NCI-H1105 treated with DMSO at 0.1 percent for 48 hours (cell line): ENCODE data around the gene GFAP.

Experiments used
- DNase-seq: peaks from one replicate; lab custom pipeline; 2025; lab: John Stamatoyannopoulos, UW

GFAP gene

DNA sequence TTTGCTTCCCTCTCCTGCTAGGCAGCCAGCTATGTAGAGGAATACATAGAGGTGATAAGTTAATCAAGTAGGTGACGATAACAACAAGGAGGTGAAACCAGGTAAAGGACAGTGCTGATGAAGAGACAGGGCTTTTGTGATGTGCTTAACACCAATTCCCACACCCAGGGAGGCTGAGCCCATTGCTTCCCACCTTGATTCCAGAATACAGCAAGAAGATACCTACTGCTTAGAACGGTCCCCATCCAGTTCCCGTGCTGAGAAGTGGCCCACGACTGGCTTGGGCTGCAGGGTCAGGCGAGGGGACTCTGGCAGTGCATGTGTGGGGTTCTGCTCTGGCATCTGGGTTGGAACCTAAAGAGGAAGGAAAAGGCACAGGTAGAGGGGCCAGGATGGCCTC, 16.1 kb upstream of the GFAP start:
- DNase-seq = no peak

DNA sequence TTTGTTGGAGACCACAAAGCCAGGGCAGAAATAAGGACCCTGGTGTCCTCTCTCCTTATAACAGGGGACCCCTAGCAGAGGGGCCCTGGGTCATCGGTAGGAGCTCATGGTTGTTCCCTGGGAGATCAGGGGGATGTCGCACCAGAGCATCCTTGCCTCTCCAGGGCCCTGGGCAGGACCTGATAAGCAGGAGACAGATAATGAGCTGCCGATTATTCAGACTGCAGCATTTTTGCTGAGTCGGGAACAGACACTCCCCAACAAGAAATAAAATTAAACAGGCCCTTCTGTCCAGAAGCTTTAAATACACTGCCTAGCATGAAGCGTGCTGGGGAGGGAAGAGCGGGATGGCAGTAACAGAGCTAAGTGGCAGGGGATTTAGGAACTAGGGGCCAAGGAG, 15.4 kb upstream of the GFAP start:
- DNase-seq = no peak

GRCh38 chr17:44928950-44929720, 13.8 kb upstream of the GFAP start:
- no peak for DNase-seq

- no peak for DNase-seq
These were observed 12.8 kb upstream of the GFAP start for GRCh38 chr17:44928136-44928535.

DNA sequence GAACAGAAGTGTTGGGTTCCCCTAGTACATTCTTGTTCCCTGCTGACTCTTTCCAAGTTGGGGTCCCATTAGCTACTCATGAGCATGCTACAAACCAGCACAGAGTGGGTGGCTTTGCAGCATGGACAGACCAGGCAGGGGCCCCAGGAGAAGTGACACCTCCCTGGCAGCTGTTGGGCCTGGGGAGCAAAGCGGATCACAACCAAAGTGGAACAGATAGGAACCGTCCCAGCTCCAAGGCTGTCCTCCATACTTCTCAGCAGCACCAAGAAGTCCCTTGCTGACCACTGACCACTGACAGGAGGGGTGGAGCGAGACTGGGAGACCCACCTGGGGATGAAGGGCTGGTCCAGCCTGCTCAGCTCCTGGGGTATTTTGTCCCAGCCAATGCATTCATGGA, 12.4 kb upstream of the GFAP start:
- DNase-seq = no peak

DNA sequence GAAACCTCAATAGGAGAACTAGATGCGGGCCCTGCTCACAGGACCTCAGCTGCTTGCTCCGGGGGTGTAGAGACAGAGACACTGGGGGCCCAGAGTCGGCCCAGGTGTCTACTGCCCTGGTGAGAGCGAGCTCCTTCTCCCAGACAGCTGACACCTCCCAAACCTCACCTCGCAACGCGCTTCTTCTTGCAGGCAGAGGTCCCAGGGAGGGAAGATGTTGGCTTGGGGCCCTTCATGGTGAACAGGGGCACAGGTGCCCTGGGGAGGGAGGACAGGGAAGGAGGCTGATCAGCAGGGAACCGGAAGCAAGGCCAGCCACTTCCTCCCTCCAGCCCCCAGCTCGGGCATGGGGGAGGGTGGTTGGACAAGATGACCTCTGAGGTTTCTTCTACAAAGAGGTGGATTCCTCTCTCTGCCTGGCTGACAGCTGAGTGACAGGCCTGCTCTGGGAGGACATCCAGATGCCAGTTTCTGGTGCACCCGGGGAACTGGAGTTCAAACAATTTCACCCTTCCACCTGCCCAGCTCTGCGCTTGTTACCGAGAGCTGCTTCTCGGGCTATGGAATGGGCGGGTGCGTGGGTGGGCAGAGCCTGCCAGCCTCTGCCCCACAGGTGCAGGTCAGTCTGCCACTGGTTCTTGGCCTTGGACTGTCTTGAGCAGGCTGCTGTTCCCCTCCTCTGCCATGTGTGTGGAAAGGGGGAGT, 11.7 kb upstream of the GFAP start:
- DNase-seq = no peak

- DNase-seq = no peak
These were observed 10.7 kb upstream of the GFAP start for GRCh38 chr17:44925731-44926697.

DNA sequence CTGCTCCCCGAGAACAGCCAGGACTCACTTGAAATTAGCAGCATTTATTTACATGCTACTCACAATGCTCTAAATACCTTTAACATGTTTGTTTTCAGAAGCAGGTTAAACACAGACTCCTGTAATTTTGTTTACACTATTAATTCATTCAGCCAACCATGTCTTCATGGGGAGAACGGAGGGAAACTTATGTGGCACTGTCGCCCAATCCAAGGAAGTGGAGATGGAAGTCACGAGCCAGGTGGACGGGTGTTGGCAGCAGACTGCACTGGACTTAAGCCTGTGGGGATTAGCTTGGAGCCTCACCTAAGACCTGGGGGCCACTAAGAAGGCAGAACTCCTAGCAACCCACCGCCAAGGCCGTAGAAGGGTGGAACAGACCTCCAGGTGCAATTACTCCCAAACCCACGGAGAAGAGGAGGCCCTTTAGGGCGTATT, 8.8 kb upstream of the GFAP start:
- DNase-seq = peak; percentile 30

- no peak for DNase-seq
These were observed 7.6 kb upstream of the GFAP start for GRCh38 chr17:44922746-44923470.

DNA sequence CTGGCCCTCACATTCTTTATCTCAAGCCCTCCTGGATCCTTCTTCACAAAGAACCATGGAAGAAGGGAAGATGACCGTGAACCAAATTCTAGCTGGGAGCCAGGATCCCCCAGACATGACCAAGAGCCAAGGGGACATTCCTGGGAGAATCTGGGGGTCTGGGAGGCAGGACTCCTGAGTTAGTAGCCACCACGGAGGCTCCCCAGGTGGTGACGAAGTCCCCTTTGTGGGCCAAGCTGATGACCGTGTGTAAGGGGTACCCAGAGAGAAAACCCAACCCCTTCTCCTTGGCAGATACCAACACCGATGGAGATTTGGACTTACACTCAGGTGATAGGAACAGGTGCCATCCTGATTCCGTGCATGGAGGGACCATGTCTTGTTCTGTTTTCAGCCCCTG, 6.8 kb upstream of the GFAP start:
- DNase-seq = no peak

- DNase-seq = no peak
These were observed 6.0 kb upstream of the GFAP start for GRCh38 chr17:44921122-44921882.

DNA sequence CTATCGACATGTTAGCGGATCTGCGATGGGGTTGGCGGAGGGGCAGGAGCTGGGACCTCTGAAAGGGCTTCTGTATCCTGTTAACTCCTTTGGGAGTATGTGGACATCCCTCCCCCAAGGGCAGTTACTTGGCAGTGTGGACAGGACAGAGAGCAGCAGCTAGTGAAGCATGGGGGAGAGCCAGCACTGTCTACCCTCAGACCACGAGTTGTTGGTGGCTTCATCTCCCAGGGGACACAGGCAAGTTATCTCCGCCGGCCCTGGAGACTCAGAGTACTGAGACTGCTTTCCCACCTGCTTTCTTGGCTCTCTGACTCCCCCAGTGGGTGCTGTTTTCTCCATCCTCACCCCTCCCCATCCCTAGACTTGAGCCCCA, 5.3 kb upstream of the GFAP start:
- no peak for DNase-seq

DNA sequence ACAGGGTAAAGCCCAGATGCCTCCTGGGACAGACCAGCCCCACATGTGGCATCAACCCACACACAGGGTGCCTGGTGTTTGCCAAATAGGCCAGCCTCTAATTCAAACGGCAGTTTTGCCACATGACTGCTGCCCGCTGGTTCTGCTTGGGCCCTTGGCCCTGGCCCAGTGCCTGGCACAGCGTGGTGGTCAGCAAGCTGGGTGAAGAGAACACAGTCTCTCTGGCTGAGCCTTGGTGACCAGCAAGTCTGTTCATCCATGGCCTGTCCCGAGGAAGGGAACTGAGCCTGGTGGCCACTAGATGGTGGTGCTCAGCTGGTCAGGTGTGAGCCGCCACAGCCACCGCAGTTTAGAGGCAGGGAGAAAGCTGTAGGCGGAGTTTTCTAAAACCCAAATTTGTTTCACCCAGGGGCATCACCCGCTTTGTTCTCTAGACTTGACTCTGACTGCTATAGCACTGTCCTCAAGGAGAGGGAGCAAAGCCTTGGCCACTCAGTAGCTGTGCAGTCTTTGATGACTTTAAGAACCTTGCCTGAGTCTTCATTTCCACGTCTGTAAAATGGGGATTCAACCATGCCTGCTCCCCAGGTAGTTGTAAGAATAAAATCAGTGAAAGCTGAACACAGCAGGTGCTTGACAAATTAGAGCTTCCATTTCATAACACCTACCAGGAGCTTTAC, 4.7 kb upstream of the GFAP start:
- DNase-seq = peak; percentile 46

- no peak for DNase-seq
These were observed 4.1 kb upstream of the GFAP start for GRCh38 chr17:44919411-44919810.

GRCh38 chr17:44918006-44918405, 2.7 kb upstream of the GFAP start:
- no peak for DNase-seq

- no peak for DNase-seq
These were observed 2.2 kb upstream of the GFAP start for GRCh38 chr17:44917456-44917855.

GRCh38 chr17:44916781-44917241, 1.5 kb upstream of the GFAP start:
- DNase-seq = no peak

GRCh38 chr17:44915862-44916780, 821 bp upstream of the GFAP start:
- no peak for DNase-seq

- DNase-seq = no peak
These were observed 515 bp downstream of the GFAP start for GRCh38 chr17:44914698-44915271.
